ENCODE measurements around the gene RASGEF1B.

RASGEF1B gene

GRCh38 chr4:81454499-81454898 is 17.2 kb downstream of the RASGEF1B start:
- Histone ChIP-seq H3K36me3 (ENCODE audit: low read depth) (no peaks in the 10 kb centered on the region), H3K4me3 (ENCODE audit: severe bottlenecking) (no peak overlapping the region), H3K27ac (ENCODE audit: poor library complexity, severe bottlenecking) (peak overlapping the region; percentile 40), H3K9me3 (ENCODE audit: severe bottlenecking) (no peaks in the 10 kb centered on the region), H3K27me3 (ENCODE audit: insufficient read depth, poor library complexity, severe bottlenecking) (no peaks in the 10 kb centered on the region), H3K4me1 (ENCODE audit: insufficient read depth, poor library complexity, severe bottlenecking) (peaks cover 30% of the 10 kb centered on the region)
- DNase-seq (ENCODE audit: low spot score) = no peak
- peak; percentile 81 for ATAC-seq (ENCODE audit: low read depth)
- no peak for TF ChIP-seq CTCF (IDR thresholded peaks at IDR 0.05; ENCODE audit: poor library complexity, severe bottlenecking)

- Histone ChIP-seq H3K27ac (ENCODE audit: poor library complexity, severe bottlenecking) (peak overlapping the region; percentile 58), H3K27me3 (ENCODE audit: insufficient read depth, poor library complexity, severe bottlenecking) (no peaks in the 10 kb centered on the region), H3K4me1 (ENCODE audit: insufficient read depth, poor library complexity, severe bottlenecking) (peaks cover 30% of the 10 kb centered on the region), H3K4me3 (ENCODE audit: severe bottlenecking) (no peak overlapping the region), H3K36me3 (ENCODE audit: low read depth) (no peaks in the 10 kb centered on the region), H3K9me3 (ENCODE audit: severe bottlenecking) (no peaks in the 10 kb centered on the region)
- no peak for TF ChIP-seq CTCF (IDR thresholded peaks at IDR 0.05; ENCODE audit: poor library complexity, severe bottlenecking)
- ATAC-seq (ENCODE audit: low read depth) (no peak), DNase-seq (ENCODE audit: low spot score) (no peak)
These were observed 18.7 kb downstream of the RASGEF1B start for GRCh38 chr4:81453024-81453423.

- Histone ChIP-seq H3K4me3 (ENCODE audit: severe bottlenecking) (no peak overlapping the region), H3K36me3 (ENCODE audit: low read depth) (no peaks in the 10 kb centered on the region), H3K27me3 (ENCODE audit: insufficient read depth, poor library complexity, severe bottlenecking) (no peaks in the 10 kb centered on the region), H3K9me3 (ENCODE audit: severe bottlenecking) (no peaks in the 10 kb centered on the region), H3K27ac (ENCODE audit: poor library complexity, severe bottlenecking) (peak overlapping the region; percentile 58), H3K4me1 (ENCODE audit: insufficient read depth, poor library complexity, severe bottlenecking) (peaks cover 30% of the 10 kb centered on the region)
- no peak for TF ChIP-seq CTCF (IDR thresholded peaks at IDR 0.05; ENCODE audit: poor library complexity, severe bottlenecking)
- DNase-seq (ENCODE audit: low spot score) = no peak
- peak; percentile 90 for ATAC-seq (ENCODE audit: low read depth)
These were observed 19.2 kb downstream of the RASGEF1B start for GRCh38 chr4:81452452-81453006.

GRCh38 chr4:81449015-81449414 is 22.7 kb downstream of the RASGEF1B start:
- H3K9me3 ChIP-seq (ENCODE audit: severe bottlenecking) = no peaks in the 10 kb centered on the region
- ATAC-seq (ENCODE audit: low read depth) = no peak; the same call in 2 of the 3 replicates
- H3K4me1 ChIP-seq (ENCODE audit: insufficient read depth, poor library complexity, severe bottlenecking) = peaks cover 20% of the 10 kb centered on the region
- no peak overlapping the region for H3K27ac ChIP-seq (ENCODE audit: poor library complexity, severe bottlenecking)
- H3K27me3 ChIP-seq (ENCODE audit: insufficient read depth, poor library complexity, severe bottlenecking) = no peaks in the 10 kb centered on the region
- H3K4me3 ChIP-seq (ENCODE audit: severe bottlenecking) = no peak overlapping the region
- DNase-seq (ENCODE audit: low spot score) = no peak
- H3K36me3 ChIP-seq (ENCODE audit: low read depth) = no peaks in the 10 kb centered on the region
- no peak for TF ChIP-seq CTCF (IDR thresholded peaks at IDR 0.05; ENCODE audit: poor library complexity, severe bottlenecking)

- Histone ChIP-seq H3K4me1 (ENCODE audit: insufficient read depth, poor library complexity, severe bottlenecking) (peaks cover 7% of the 10 kb centered on the region), H3K36me3 (ENCODE audit: low read depth) (no peaks in the 10 kb centered on the region), H3K27ac (ENCODE audit: poor library complexity, severe bottlenecking) (no peak overlapping the region), H3K9me3 (ENCODE audit: severe bottlenecking) (no peaks in the 10 kb centered on the region), H3K4me3 (ENCODE audit: severe bottlenecking) (no peak overlapping the region), H3K27me3 (ENCODE audit: insufficient read depth, poor library complexity, severe bottlenecking) (no peaks in the 10 kb centered on the region)
- ATAC-seq (ENCODE audit: low read depth) (no peak), DNase-seq (ENCODE audit: low spot score) (no peak)
- no peak for TF ChIP-seq CTCF (IDR thresholded peaks at IDR 0.05; ENCODE audit: poor library complexity, severe bottlenecking)
These were observed 24.0 kb downstream of the RASGEF1B start for GRCh38 chr4:81447566-81448229.

Measured in RWPE2 (cell line).